Right forelimb (tissue), 1 donor: ENCODE data around the gene NUDT14.

ENCODE experiments used
- DNase-seq: peaks from one replicate; pipeline ENCODE4 v3.0.0-alpha.2; 2018

The NUDT14 gene

DNA sequence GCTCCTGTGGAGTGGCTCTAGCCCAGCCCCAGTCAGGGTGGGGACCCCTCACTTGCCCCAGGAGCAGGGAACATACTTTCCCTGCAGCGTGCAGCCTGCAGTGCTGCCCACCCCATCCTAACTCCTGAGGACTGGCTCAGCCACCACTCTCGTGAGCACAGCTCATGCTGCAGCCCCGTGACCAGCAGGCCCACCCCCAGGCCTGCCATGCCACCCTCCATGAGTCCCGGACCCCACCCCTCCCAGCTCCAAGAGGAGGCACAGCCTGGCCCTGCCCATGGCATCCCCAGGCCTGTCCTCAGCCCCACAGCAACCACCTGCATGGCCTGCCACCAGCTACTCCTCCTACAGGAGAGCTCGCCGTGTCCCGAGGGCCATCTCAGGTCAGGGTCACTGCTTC is 8.6 kb downstream of the NUDT14 start:
- no peak for DNase-seq

DNA sequence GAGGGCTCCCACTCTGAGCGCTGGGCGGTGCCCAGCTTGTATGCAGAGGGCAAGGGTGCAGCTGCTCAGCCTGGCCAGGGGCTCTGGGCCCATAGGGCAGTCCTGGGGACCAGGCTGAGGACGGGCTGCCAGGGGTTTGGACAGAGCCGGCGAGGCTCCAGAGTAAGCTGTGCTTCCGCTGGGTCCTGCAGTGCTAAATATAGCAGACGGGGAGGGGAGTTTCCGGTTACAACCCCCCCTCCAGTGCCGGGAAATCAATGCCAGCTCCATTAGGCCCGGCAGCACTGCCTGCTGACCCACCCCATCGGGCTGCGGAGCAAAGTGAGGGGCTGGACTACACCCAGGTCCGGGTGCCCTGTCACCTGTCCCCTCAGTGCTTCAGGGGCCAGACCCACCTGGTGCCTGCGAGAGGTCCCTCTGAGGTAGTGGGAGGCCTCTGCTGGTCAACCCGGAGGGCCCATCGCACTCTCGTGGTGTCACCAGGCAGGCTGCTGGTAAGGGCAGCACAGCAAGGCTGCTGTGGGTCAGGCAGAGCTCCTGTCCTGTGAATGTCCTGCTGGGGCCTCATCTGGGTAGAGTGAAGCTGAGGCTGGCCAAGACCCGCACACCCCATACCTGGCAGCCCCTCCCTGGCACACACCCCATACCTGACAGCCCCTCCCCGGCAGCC is 10.0 kb downstream of the NUDT14 start:
- DNase-seq = no peak

DNA sequence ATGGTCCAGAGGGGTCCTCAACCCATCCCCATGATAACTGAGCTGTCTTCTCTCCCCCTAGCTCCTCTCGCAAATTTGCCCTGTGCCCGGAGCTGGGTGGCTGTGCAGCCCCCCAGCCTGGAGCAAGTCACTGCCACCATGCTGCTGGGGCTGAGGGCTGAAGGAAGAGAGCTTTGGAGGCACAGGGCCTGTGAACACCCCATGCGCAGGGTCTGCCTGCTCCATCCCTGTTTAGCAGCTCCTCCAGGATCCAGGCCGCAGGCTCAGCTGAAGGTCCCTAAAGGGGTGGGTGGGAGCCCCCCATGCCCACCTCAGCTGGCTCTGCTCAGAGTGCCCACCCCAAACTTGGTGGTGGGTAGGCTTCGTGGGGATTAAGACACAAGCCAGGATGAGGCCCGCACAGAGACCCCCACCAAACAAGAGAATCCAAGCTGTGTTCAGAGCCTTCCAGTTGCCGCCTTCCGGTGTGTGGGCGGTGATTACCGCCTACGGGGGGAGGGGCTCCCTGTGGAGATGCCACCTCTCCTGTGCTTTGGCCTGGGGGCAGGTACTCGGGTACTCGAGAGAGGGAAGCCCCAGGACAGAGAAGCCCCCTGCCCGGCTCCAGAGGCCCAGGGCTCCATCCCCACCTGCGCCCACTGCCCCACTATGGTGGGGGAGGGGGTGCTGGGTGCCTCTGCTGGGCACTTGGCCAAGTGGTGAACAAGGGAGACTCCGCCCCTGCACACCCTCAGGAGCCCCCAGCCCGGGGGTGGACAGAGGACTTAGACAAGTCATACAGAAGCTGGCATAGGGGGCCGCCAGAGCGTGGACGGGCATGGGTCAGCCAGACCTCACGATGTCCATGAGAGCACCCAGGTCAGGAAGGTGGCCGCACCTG is 11.1 kb downstream of the NUDT14 start:
- no peak for DNase-seq

DNA sequence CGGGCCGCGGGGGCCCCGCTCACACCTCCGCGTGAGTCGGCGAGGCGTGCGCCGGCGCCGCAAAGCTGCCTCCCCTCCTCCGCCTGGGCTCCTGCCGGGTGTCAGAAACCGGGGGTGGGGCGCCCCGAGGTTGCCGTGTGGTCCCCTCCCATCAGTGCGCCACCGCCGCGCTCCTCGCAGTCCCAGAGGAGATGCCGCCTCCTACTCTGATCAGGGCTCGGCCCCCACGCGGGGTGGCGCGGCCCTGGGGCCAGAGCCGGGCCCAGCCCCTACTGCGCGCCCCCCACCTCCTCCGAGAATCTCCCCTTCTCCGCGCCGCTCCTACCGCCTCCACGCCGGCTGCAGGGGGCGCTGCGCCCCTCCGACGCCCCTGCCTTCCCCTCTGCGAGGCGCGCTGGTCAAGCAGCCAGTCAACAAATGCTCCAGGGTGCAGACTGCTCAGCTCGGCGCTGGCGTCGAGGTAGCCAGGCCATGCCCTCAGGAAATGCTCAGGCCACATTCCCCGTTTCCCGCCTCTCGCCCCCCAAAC is 12.1 kb downstream of the NUDT14 start:
- no peak for DNase-seq

DNA sequence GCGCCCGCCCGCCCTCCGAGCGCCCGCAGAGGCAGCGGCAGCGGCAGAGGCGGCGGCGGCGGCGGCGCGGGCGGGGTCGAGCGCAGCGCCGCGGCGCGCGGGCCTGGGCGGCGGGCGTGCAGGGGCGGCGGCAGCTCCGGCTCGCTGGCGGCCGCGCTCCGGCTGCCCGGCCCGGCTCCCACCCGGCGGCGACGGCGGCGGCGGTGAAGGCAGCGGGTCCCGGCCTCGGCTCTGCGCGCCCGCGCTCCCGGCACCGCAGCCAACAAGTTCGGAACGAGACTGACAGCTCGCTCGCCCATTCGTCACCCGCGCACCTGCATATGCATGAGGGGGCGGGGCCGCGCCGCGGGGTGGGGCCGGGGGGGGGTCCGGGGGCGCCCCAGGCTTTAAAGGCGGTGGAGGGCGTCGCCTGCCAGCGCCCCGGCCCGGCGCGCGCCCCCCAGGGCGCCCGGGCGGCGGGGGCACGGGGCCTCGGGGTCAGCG is 12.6 kb downstream of the NUDT14 start, which contains the start of gene JAG2:
TSS of gene JAG2 (minus strand) at position 281 of the 483 bp plus-strand sequence. CDS start 356 bp downstream, outside the sequence.
- DNase-seq = no peak

DNA sequence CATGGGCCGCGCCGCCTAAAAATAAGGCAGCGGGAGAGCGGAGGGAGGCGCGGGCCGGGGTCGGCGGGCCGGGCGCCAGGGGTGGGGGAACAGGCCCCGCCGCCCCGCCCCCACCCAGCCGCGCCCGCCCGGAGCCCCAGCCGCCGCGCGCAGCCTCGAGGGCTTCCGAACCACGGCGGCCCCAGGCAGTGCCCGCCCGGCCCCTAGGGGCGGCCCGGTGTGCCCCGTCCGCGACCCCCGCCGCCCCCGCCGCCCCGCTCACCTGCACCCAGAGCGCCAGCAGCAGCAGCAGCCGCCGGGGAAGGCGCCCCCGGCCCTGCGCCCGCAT is 13.1 kb downstream of the NUDT14 start:
- no peak for DNase-seq

DNA sequence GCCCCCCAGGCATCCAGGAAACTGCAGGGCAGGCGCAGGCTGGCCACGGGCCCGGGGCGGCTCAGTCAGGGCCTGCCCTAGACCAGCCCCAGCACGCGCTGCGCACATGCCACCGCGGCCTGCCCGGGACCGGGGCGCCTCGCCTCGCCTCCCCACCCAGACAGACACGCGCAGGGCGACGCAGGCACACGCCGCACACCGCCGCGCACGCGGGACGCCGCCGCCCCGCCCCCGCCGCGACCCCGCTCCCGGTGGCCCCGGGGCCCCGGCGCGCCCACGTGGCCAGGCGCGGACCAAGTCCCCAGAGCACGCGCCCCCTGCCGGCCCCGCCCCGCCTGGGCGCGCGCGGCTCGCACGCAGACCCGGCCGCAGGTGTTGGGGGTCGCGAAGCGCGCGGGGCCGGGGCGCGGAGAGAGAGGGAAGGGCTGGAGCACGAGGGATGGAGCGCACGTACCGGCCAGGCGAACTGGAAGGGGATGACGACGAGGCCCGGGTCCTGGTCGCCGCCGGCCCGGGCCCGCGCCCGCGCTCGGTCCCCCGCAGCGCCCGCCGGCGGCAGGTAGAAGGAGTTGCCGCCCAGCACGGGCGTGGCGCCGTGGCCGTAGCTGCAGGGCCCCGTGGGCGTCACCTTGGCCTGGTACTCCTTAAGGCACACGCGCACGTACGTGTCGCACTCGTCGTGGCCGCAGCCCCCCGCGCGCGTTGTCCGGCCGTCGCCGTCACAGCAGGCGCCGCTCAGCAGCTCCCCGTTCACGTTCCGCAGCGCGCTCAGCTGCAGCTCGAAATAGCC is 13.6 kb downstream of the NUDT14 start:
- no peak for DNase-seq

DNA sequence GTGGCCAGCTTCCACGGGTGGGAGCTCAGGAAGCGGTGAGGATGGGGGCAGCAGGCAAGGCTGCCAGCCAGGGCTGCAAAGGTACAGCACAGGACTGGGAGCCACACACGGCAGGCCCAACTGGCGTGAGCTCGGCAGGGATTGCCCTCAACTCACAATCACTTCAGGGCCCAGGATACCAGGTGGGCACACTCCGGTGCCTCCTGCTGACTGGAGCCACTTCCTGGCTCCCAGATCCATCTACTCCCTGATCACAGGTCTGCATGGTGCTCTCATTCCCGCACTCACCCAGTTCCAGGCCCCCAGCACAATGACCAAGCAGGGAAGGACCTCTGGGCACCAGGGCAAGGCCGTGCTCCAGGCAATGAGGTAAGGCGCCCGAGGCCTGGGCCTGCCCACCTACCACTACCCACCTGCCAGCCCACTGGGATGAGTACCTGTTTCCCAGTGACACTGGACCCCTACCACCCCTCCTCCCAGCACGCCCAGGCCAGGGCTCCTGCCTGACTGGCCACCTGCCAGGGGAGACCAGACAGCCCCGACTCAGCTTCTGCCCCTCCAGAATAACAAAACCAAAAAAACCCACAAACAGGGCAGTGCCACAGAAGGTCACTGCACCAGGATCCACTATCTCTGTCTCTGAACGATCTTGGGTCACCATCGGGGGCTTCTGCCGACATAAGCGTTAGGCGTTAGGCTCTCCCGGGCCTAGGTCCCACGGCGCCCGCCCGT is 14.4 kb downstream of the NUDT14 start:
- no peak for DNase-seq

DNA sequence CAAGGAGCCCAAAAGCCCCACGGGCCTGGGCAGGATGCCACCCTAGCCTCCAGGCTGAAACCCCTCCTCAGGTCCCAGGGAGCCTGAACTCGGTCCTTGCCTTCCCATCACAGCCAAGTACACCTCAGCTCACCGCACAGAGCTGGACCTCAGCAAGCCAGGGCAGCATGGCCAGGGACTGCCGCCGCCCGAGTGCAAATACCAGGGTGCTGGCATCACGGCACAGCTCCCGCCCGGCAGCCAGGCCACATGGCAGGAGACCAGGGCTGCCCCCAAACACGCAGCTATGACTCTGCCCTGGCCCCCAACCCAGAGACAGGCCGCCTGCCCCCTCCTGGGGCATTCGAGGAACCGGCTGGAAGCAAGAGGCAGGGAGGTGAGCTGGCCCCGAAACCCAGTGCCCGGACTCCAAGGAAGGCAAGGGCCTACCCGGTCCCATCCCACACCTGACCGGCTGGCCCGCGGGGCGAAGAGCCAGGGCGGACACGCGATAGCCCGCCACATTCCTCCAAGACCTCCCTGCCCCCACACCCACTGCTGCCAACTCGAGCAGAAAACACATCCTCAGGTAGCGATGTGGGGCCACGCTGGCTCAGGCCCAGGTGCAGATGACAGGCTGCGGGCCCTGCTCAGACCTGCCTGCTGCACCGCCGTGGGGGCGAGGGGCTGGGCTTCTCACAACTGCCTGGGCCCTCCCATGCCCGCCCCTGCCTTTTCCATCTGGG is 15.2 kb downstream of the NUDT14 start:
- DNase-seq = no peak

DNA sequence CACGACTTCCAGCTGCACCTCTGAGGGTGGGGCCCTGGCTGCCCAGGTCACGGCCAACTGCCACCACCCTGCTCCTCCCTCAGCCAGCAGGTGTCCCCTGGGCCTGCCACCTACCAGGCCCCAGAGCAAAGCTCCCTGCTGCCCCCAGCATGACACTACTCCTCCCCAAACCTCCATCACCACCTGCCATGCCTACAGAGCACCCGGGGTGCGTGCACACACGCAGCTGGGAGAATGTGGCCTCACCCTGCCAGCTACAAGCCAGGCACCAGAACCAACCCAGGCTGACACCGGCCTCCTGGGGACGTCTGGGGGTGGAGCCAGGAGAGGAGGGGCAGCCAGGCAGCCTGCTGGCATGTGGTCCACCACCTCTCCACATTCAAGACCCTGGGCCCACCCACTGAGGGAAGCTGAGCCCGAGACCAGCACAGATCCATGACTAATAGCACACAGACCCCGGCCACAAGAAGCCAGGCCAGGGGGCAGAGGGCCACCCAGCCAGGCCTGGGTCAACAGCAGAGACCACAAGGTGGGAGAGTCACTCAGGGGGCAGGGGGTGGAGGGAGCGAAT is 15.9 kb downstream of the NUDT14 start:
- no peak for DNase-seq

DNA sequence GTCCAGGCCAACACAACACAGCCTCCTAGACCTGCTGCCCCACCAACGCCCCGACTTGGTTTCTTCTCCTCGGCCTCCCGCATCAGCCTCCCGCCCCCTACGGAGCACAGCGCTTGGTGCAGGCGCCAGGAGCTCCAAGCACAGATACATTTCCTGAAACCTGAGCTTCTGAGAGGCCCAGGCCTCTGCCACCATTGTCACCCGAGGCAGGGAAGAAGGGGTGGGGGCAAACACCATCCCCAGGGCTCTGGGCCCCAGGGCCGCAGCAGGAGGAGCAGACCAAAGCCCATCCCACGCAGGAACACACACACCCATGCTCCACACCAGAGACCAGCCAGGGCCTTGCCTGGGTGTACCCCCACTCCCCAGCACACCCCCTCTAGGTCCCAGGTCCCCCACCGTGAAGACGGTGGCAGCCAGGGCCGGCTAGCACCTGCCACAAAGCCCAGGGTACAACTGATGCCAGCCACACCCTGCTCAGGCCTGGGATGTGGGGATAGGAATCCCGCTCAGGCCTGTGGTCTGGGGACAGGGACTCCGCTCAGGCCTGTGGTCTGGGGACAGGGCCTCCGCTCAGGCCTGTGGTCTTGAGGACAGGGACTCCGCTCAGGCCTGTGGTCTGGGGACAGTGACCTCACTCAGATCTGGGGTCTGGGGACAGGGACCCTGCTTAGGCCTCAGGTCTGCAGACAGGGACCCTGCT is 17.9 kb downstream of the NUDT14 start:
- no peak for DNase-seq

DNA sequence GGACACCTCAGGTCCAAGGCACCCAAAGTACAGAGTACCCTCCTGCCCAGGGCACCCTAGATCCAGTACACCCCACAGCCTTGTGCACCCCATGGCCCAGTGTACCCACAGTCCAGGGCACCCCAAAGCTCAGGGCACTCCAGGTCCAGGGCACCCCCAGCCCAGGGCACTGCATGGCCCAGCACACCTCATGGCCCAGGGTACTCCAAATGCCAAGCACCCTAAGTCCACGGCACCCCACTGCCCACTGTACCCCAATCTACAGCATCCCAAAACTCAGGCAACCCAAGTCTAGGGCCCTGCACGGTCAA is 18.5 kb downstream of the NUDT14 start:
- no peak for DNase-seq

DNA sequence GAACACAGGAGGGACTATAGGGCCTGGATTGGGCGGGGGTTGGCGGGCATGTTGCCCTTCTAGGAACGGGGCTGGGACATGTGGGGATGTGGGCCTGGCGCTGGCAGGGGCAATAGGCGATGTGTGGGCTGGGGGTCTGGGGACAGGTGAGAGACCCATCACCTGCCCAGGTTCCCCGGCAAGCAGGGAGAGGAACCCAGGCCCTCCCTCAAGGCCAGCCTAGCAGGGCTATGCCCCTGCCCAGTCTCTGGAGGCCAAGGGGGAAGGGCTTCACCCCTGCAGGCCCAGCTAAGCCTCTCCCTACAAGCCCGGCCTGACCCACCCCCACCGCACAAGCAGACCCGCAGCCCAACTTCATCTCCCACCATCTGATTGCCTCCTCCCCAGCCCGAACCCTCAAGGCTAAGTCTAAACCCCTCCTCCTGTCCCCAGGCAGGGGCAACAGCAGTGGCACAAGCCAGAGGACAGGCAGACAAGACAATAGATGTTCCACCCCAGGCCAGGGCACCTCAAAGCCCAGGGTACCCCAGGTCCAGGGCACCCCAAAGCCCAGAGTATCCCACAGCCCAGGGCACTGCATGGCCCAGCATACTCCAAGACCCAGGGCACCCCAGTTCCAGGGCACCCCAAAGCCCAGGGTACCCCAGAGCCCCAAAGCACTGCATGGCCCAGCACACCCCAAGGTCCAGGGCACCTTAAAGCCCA is 19.0 kb downstream of the NUDT14 start:
- DNase-seq = no peak

DNA sequence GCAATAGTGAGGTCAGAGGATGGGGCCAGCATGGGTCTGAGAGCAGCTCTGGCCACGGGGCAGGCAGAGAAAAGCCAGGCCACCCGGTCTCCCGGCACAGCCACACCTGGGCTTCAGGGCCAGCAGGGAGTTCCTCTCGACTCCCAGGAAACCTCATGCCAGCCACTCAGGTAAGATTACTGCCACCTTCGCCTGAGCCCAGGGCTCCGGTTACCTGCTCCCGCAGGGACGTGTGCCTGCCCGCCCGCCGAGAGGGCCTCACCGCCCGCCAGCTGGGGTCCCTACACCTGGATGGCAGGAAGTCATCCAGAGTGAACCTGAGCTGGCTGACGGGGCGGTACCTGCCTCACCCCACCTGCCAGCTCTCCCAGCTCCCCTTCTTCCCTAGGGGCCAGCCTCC is 19.8 kb downstream of the NUDT14 start:
- DNase-seq = no peak

DNA sequence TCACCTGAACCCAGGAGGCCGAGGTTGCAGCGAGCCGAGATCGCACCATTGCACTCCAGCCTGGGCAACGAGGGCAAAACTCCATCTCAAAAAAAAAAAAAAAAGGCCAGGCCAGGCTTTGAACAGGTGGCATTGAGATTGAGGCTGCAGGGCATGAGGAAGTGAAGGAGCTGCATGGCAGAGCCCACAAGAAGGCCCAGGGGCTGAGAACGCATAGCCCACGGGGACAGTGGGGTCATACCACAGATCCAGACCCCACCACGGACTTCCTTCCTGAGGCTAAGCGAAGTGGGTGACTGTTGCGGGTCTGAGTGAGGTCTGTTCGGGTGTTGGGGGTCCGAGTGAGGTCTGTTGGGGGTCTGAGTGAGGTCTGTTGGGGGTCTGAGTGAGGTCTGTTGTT is 20.3 kb downstream of the NUDT14 start:
- DNase-seq = no peak

DNA sequence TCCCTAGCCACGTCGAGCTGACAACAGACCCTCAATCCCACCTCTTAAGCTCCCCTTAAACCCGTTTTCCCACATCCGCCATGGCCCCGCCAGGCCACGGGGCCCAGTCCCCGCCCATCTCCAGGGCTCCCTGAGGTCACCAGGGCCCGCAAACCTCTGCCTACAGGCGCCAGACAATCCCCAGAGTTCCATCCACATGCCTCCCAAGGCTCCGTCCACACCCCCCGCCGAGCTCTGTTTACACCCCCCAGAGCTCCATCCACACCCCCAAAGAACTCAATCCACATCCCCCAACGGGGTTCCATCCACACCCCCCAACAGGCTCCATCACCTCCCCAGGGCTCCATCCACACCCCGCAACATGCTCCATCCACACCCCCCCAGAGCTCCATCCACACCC is 21.8 kb downstream of the NUDT14 start:
- DNase-seq = no peak

DNA sequence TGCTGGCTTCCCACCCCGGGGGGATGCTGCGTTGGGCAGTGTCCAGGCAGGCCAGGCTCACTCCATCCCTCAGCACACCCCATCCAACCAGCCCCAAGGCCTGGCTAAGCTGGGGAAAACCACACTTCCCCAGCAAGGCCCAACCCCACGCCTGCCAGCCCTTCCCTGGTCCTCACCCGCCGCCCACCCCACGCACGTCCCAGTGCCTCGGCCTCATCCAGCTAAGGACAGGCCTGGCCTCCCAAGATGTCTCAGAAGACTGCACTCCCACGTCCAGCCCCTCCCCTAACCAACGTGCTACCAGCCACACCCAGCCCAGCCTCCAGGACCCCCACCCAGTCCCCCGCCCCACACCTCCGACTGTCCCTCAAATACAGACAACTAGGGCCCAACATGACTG is 22.3 kb downstream of the NUDT14 start:
- no peak for DNase-seq

DNA sequence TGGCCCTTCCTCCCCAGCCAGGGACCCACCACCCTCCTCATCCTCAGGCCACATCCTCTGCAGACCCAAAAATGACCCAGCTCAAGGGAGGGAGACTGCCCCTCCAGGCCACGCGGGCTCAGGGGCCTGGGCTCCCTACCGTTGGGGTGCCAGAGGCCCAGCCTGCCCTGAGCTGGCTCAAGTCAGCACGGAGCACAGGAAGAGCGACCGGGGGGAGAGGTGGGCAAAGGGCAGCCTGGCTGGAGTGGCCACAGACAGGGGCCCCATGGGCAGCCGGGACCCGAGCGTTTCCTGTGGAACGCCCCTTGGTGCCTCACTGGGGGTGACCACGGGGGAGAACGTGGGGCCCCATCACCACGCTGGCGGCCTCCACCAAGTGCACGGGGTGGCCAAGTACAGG is 23.2 kb downstream of the NUDT14 start:
- DNase-seq = no peak

DNA sequence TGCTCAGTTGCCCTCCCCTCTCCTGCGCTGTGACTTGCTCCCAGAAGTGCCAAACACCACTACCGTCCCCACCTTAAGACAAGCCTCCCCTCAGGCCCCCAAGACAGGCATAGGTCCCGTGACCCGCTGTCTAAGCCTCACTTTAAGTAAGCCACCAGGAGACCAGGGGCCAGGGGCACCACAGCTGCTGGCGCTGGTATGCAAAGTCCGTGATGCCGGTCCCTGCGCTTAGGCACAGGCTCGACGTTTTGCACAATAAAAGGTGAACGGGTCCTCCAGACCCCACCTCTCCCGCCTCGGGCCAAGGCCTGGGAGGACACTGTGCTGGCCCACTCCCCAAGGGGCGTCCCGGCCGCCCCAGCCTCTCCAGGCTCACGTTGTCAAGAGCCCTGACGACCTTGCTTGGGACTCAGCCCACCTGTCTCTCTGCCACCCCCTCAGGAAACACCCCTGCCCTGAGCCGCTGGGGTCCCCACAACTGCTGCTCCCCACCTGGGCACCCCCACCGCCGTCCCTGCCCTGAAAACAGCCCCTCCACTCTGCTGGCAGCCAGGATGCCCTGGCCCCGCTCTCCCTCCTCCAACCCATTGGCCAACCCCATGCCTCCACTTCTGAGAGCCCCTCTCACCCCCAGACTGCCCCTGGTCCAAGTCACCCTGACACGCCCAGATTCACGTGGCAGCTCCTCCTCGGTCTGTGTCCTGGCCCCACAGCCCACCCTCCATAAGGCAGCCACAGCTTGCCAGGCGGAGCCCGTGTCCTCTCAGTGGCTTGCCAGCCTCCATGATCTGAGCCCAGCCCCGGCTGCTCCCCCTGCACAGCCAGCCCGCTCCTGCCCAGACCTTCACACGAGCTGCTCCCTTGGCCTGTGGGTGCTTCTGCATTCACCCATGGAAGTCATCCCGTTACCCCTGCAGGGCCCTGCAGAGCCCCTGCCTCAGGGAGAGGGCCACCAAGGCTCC is 24.4 kb downstream of the NUDT14 start:
- DNase-seq = no peak
